Kidney (tissue), 14 donors: Measurements from ENCODE around the gene SCARB1. TPM values are rescaled to one million over a fixed set of nuclear protein-coding genes. Genes with fewer than 3 reads are reported as not detected.

Source experiments
- DNase-seq, 5 donors: peaks; one replicate each; pipeline ENCODE4 v3.0.0-alpha.2; 2013 to 2020
- FAIRE-seq: peaks from 2 replicates; lab custom pipeline; 2012; peaks lifted over from hg19 to GRCh38; lab: Jason Lieb, UNC
- H3K27ac ChIP-seq, 2 donors: one replicate each; pipeline ENCODE4 v1.7.0; 2013; ENCODE audit warnings: low read depth in 2 of 2, low read length in 2 of 2, inconsistent platforms in 1 of 2
- H3K27me3 ChIP-seq: one replicate; pipeline ENCODE4 v1.7.1; 2013; ENCODE audit warnings: low read length, inconsistent platforms; ENCODE audit not compliant: control insufficient read depth, insufficient read depth
- H3K36me3 ChIP-seq, 3 donors: one replicate each; pipeline versions ENCODE4 v1.7.0 to v1.7.1; 2013; ENCODE audit warnings: low read length in 3 of 3, control low read depth in 1 of 3, inconsistent platforms in 1 of 3; ENCODE audit not compliant: insufficient read depth in 3 of 3, control insufficient read depth in 2 of 3
- H3K4me1 ChIP-seq, 3 donors: one replicate each; pipeline versions ENCODE4 v1.7.0 to v1.7.1; 2013; ENCODE audit warnings: low read length in 3 of 3, inconsistent platforms in 1 of 3, low read depth in 1 of 3; ENCODE audit not compliant: control insufficient read depth in 2 of 3, insufficient read depth in 2 of 3
- H3K4me3 ChIP-seq, 3 donors: one replicate each; pipeline versions ENCODE4 v1.7.0 to v1.8.1; 2013; ENCODE audit warnings: low read length in 3 of 3, control low read depth in 1 of 3, inconsistent platforms in 1 of 3
- H3K9ac ChIP-seq, 3 donors: one replicate each; pipeline versions ENCODE4 v1.7.0 to v1.7.1; 2013; ENCODE audit warnings: low read length in 3 of 3, control low read depth in 1 of 3, inconsistent platforms in 1 of 3
- H3K9me3 ChIP-seq, 3 donors: one replicate each; pipeline versions ENCODE4 v1.7.0 to v1.7.1; 2013; ENCODE audit warnings: low read length in 3 of 3, control low read depth in 1 of 3, inconsistent platforms in 1 of 3; ENCODE audit not compliant: control insufficient read depth in 2 of 3, insufficient read depth in 1 of 3
- intact Hi-C: fragments of 100-400 bp; cut with DNase I; formaldehyde crosslinking; loops from one replicate; pipeline ENCODE4 v1.11.1; 2022
- polyA plus RNA-seq: library from polyadenylated mRNA; stranded (reverse); fragments of 350-450 nt; fragmentation: Illumina TruSeq; extraction: RNeasy Lipid Tissue Mini Kit (QIAGEN cat#74804); gene quantifications from one replicate; pipeline ENCODE4 v1.2.3, GENCODE V29; 2014; ENCODE audit warnings: low read depth, low replicate concordance; ENCODE audit not compliant: insufficient read depth
- total RNA-seq: library from RNA; stranded (reverse); fragmentation: NEBNext Ultra II Directional; extraction: Animal tissue kit (Norgen Biotek cat#: 25700); gene quantifications from one replicate; pipeline ENCODE4 v1.2.1, GENCODE V29; 2021
- TF ChIP-seq, protein P1 (sequence below): IDR thresholded peaks from 3 replicates; pipeline ENCODE4 v1.5.1; 2012; ENCODE audit warnings: mild to moderate bottlenecking, moderate library complexity, borderline replicate concordance; ENCODE audit not compliant: insufficient read depth; ENCODE audit errors: extremely low read depth
- donor health status: control.
- donor health status: control.
- donor health status: control.
- donor health status: control.
- donor health status: control.
- donor health status: DM: yes; HTN: yes; CAD: no.
- donor health status: Normal renal cell carcinoma (clear cell type).

SCARB1 gene
- total and polyA plus RNA-seq, 2 donors from 2014 or later = 12.3 to 13.2 TPM

DNA sequence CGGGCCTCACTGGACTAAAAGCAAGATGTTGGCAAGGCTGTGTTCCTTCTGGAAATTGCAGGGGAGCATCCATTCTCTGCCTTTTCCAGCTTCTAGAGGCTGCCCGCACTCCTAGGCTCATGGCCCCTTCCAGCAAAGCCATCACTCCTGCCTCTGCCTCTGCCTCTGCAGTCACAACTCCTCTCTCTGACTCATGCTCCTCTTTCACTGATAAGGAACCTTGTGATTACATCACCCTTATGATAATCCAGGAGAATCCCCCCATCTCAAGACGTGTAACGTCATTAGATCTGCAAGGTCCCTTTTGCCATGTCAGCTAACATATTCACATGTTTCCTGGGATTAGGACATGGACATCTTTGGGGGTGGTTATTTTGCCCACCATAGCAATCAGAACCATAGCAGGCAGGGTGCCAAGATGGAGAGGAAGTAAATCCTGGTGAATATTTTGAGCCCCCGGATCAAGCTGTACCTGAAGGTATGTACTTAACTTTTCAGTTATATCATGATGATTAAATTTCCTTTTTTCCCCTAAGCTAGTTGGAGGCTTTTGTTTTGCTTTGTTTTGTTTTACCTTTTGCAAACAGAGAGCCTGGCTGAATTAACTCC is 123.6 kb downstream of the SCARB1 start:
- H3K27ac ChIP-seq = peak overlapping the region in 1 of 2 donors; percentile 45

DNA sequence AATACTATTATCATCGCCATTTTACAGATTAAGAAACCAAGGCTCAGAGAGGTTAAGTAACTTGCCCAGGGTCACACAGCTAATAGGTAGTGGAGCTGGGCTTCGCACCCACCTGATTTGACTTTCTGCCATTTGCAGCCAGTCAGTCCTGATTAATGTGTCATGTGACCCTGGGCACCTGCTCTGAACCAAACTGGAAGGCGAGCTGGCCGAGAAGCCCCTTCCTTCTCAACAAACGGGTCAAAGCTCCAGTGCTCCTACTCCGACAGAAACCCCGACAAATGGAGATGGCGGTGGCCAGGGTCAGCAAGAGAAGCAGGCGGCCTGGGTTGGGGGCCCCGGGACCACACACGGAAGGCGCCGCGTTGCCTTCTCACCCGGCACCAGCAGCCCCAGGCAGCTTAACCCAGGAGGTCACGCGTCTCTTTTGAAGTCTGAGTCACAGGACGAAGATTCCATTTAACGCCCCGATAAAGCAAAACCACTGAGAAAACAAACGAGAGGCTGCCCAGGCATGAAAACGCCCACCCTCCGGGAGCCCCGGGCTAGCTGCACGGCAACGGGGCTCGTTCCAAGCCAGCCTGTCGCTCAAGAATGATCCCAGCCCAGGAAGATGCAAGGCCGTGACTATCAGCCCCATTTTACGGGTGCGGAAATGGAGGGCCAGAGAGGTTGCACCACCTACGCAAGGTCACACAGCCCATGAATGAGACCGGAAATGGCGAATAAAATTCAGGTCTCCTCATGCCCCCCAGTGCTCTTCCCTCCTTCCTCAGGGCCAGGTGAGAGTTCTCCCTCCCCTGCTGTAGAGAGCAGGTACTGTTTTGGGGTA is 124.8 kb downstream of the SCARB1 start:
- peak overlapping the region in 1 of 3 donors; percentile 9 for H3K4me3 ChIP-seq
- DNase-seq = peak in 3 of 5 donors; percentile 67 to 81 (median 79)
- no peaks in the 10 kb centered on the region for H3K36me3 ChIP-seq
- H3K4me1 ChIP-seq = peaks cover 0 to 5% (median 0%) of the 10 kb centered on the region in 3 donors
- H3K9me3 ChIP-seq = peaks cover 0 to 3% (median 0%) of the 10 kb centered on the region in 3 donors
- no peak for FAIRE-seq
- intact Hi-C loops = no loop called here
- no peaks in the 10 kb centered on the region for H3K27me3 ChIP-seq
- no peak overlapping the region for H3K9ac ChIP-seq
- no peak overlapping the region for H3K27ac ChIP-seq
- TF ChIP-seq, protein P1, sequence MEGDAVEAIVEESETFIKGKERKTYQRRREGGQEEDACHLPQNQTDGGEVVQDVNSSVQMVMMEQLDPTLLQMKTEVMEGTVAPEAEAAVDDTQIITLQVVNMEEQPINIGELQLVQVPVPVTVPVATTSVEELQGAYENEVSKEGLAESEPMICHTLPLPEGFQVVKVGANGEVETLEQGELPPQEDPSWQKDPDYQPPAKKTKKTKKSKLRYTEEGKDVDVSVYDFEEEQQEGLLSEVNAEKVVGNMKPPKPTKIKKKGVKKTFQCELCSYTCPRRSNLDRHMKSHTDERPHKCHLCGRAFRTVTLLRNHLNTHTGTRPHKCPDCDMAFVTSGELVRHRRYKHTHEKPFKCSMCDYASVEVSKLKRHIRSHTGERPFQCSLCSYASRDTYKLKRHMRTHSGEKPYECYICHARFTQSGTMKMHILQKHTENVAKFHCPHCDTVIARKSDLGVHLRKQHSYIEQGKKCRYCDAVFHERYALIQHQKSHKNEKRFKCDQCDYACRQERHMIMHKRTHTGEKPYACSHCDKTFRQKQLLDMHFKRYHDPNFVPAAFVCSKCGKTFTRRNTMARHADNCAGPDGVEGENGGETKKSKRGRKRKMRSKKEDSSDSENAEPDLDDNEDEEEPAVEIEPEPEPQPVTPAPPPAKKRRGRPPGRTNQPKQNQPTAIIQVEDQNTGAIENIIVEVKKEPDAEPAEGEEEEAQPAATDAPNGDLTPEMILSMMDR = no peak

More for the DNA sequence above, 123.6 kb downstream of the SCARB1 start:
- Histone ChIP-seq H3K9me3 (peaks cover 0 to 3% (median 0%) of the 10 kb centered on the region in 3 donors), H3K4me1 (peaks cover 0 to 6% (median 0%) of the 10 kb centered on the region in 3 donors), H3K36me3 (no peaks in the 10 kb centered on the region), H3K27me3 (no peaks in the 10 kb centered on the region), H3K9ac (peak overlapping the region in 1 of 3 donors; percentile 3), H3K4me3 (no peak overlapping the region)
- no peak for DNase-seq
- intact Hi-C loops = no loop called here
- TF ChIP-seq, protein P1 = no peak
- FAIRE-seq = no peak

DNA sequence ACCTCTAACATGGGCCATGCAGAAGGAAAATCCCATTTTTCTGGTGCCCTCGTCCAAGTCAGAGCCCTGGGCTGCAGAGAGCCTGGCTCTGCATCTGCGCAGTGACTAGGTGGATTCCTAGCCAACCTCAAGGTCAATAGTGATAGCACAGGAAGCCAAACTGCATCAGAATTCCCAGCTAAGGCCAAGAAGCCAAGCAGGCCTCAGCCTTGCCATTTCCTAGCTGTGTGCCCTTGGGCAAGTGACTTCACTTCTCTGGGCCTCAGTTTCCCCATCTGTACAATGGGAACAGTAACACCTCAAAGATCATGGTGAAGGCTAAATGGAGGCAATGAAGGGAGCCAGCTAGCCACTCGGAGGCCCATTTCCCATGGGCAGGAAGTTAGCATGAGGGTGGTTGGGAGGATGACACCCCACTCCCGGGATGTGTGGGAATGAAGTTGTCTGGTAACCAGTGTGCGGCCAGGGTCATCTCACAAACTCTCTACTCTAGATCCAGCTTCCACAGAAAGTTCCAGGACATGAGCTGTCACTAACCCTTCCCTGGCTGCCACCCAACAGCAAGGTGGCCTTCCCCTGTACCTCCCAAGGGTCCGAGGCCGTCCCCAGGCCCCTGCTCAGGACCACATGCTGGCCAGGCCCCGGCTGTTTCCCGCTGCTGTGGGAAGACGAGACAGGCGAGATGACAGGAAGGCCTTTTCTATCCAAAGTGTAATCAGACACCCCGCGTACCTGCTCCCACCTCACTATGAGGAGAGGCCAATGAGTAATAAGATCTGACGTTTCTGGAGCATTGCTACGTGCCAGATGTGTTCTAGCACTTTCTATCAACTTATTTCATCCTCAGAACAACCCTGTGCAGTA is 125.7 kb downstream of the SCARB1 start:
- no peak for FAIRE-seq
- no peak overlapping the region for H3K27ac ChIP-seq
- H3K9me3 ChIP-seq = peaks cover 0 to 3% (median 0%) of the 10 kb centered on the region in 3 donors
- no peak overlapping the region for H3K4me3 ChIP-seq
- no peak overlapping the region for H3K9ac ChIP-seq
- no peaks in the 10 kb centered on the region for H3K36me3 ChIP-seq
- DNase-seq = no peak
- TF ChIP-seq, protein P1 = no peak
- peaks cover 0 to 6% (median 0%) of the 10 kb centered on the region in 3 donors for H3K4me1 ChIP-seq
- H3K27me3 ChIP-seq = no peaks in the 10 kb centered on the region
- intact Hi-C loops = no loop called here
